SH-SY5Y (cell line): ENCODE measurements around the gene MYO1D.

Experiments used
- GATA2 ChIP-seq: IDR thresholded peaks from 2 replicates; pipeline ENCODE4 v1.6.1; 2011; ENCODE audit warnings: mild to moderate bottlenecking, low read depth, low read length
- GATA3 ChIP-seq: IDR thresholded peaks from 2 replicates; pipeline ENCODE4 v1.6.1; 2011; ENCODE audit warnings: low read depth, mild to moderate bottlenecking, low read length, moderate library complexity

The MYO1D gene

GRCh38 chr17:32460054-32460453 is 416.9 kb downstream of the MYO1D start:
- TF ChIP-seq GATA2 (no peak), GATA3 (no peak)

DNA sequence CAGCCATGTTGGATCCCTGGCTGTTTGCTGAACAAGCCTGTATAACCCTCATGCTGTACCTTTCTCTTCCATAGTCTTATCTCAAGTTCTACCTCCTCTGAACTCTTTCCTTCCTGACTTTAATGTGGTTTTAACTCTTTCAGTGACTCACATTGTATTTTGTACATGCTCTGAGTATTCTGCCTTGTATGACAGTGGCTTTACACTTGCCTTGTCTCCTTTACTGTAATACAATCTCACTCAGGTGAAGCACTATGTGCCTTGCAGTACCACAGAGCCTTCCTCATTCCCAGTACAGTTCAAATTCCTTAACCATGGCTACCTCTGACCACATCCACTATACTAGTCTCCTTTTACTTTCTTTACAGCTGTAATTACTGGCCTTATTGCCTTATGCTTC is 418.6 kb downstream of the MYO1D start:
- TF ChIP-seq GATA3 (no peak), GATA2 (no peak)

DNA sequence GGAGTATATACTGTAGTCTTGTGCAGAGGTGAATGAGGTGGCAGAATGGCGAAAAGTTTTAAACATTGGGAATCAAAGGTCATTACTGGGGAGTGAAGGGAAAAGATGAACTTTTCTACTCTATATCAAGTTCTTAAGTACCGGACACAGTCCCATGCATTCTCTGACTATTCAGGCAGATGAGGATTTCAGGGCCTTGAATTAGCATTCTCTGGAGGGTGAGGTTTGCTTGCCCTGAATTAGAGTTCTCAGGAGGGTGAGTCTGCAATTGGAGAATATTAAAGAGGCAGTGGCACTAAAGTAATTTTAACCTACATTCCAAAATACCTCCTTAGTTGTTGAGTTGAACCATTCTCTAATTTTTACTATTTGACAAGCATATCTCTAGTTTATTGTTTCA is 423.6 kb downstream of the MYO1D start:
- TF ChIP-seq GATA2 (no peak), GATA3 (no peak)

DNA sequence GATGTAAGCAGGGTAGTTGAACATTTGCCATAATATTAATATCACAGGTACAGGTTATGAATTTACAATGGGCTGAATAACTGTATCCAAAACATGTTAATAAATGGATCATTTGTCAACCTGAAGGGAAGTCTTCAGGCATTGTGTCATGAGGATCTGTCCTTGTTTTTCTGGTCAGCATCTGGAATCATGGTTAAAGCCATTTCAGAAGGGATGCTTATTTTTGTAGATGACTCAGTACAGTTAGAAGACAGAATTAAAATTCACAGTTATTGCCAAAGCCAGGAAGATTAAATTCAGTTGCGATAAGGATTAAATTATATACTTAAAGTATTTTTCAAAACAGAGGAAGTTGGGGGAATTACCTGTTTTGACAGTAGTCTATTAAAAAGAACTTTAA is 424.6 kb downstream of the MYO1D start:
- TF ChIP-seq GATA2 (no peak), GATA3 (no peak)

DNA sequence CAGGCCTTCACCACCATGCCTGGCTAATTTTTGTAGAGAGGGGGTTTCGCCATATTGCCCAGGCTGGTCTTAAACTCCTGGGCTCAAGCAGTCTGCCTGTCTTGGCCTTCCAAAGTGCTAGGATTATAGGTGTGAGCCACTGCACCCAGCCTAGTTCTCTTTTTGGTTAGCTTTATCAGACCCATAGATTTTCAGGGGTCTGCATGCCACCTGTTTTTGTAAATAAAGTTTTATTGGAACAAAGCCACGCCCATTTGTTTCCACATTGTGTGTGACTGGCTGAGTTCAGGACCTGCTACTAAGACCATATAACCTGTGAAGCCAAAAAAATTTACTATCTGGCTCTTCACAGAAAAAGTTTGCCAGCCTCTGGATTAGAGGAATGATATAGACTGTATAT is 425.0 kb downstream of the MYO1D start:
- no peak for TF ChIP-seq GATA3
- no peak for TF ChIP-seq GATA2

- TF ChIP-seq GATA3: no peak
- no peak for TF ChIP-seq GATA2
These were observed 427.0 kb downstream of the MYO1D start for GRCh38 chr17:32449963-32450362.

DNA sequence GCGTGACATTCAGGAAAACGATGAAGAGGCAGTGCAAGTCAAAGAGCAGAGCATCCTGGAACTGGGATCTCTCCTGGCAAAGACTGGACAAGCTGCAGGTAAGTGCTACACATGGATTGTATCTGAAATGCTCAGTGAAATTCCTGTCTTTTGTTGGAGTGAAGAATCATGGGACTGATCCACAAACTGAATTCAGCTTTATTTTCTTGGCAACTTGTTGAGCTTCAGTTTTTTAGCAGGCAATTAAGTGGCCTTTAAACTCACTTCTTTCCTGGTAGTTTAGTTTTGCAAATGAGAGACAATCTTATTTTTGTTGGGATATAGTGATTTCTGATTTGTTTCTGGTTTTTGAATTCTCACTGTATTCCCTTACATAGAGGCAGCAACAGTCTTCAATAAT is 430.0 kb downstream of the MYO1D start:
- TF ChIP-seq GATA2: no peak
- no peak for TF ChIP-seq GATA3

DNA sequence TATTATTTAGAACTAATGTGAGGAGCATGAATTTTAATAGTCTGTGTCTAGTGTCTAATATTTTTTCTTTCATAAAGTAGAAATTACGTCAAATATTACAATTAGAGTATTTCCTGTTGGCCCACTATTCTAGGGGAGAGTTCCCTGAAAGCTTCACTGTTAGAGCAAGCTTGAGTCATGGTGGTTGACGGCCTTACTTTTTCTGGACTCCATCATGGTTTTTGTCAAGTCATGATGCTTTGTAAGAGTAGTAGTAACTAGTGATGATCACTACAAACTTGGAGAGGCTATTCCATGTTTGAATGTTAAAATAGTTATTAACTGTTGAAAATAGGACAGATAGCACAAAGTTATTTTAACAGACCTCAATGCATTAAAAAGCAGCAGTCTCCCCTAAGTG is 431.0 kb downstream of the MYO1D start:
- TF ChIP-seq GATA3 (no peak), GATA2 (no peak)

DNA sequence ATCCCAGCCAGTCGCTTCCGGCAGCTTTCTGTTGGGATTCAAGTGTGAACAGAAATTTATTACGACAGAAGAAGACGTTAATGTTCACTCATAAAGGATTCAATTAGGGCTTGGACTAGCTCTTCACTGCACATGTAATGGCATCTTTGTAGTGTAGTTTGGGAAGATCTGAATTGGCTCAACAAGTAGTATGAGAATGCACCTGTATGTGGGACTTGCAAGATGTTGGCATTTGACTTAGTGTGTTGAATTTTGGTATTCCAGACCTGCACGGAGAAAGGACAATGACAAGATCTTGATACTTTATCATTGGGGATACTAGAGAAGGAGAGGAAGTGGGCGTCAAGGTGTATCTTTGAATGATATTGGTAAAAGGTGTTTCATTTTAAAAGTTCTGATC is 431.4 kb downstream of the MYO1D start:
- TF ChIP-seq GATA3: no peak
- TF ChIP-seq GATA2: no peak

- no peak for TF ChIP-seq GATA3
- TF ChIP-seq GATA2: no peak
These were observed 431.9 kb downstream of the MYO1D start for GRCh38 chr17:32445074-32445415.

GRCh38 chr17:32444301-32445073 is 432.4 kb downstream of the MYO1D start, which contains the start of gene PSMD11:
Gene PSMD11 (plus strand): TSS chr17:32444510. CDS start chr17:32444524, 14 bp downstream.
- TF ChIP-seq GATA2: no peak
- no peak for TF ChIP-seq GATA3

DNA sequence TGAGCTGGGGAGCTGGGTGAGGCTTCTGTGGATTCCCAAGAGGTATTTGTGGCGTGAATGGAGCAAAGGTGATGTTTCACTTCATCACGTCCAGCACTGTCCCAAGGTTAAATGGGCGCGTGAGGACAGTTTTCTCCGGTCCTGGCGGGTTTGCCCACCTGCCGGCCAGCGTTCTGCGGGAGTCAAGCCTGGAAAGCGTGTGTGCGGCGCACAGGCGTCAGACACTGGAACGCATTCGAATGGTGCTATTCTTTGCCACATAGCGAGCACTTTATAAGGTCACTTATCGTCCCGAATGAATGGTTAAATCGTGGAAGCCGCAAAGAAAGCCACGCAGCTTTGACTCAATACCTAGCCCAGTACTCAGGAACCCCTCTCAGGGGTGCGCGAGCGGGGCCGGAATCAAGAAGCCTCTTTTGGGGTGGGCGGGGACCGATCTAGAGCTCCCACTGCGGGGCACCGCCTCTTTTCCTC is 433.1 kb downstream of the MYO1D start:
- no peak for TF ChIP-seq GATA3
